GM12875 (cell line): ENCODE data around the gene PLCG1.

Experiments
- H3K4me3 ChIP-seq: one replicate; pipeline ENCODE4 v1.5.1; 2011; ENCODE audit warnings: low read depth, low read length, control low read depth
- TF ChIP-seq, protein P1 (sequence below): IDR thresholded peaks from 2 replicates; pipeline ENCODE4 v1.5.1; 2011; ENCODE audit warnings: low read depth, mild to moderate bottlenecking, control low read depth, inconsistent platforms, low read length, moderate library complexity, borderline replicate concordance; ENCODE audit not compliant: insufficient read depth

The PLCG1 gene

DNA sequence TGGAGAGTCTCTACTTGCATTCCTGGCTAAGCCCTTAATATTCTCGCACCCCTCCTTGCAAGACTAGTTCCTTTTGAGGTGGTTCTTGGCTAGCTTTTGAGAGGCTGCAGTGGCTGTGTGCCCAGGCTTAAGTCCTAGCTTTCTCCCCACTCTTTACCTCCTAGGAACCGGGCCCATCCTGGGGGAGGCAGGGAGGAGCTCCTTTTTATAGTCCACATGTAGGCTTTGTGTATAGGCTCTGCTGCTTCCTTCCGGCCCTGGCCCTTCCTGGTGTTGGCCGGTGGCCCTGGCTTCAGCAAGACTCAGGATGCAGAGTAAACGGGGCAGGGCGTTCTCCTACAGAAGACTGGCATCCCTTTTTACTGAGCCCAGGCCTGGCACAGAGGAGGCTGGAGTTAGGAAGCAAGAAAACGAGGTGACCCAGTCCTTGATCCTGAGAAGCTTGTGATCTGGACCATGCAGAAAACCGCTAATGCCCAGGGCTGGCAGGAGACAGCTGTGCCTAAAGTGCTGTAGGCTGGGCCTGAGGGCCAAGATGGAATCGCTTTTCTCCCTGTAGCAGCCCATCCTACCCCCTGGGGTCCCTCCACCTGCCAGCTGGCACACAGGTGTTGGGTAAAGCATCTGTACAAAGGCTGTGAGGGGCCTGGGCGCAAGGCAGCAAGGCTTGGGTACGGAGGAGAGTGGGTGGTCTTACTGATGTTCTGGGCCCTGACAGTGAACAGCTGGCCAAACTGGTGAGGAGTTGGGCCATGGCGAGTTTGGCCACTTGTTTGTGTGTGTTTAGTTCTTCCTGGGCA, 8.7 kb downstream of the PLCG1 start:
- no peak overlapping the region for H3K4me3 ChIP-seq
- TF ChIP-seq, protein P1, sequence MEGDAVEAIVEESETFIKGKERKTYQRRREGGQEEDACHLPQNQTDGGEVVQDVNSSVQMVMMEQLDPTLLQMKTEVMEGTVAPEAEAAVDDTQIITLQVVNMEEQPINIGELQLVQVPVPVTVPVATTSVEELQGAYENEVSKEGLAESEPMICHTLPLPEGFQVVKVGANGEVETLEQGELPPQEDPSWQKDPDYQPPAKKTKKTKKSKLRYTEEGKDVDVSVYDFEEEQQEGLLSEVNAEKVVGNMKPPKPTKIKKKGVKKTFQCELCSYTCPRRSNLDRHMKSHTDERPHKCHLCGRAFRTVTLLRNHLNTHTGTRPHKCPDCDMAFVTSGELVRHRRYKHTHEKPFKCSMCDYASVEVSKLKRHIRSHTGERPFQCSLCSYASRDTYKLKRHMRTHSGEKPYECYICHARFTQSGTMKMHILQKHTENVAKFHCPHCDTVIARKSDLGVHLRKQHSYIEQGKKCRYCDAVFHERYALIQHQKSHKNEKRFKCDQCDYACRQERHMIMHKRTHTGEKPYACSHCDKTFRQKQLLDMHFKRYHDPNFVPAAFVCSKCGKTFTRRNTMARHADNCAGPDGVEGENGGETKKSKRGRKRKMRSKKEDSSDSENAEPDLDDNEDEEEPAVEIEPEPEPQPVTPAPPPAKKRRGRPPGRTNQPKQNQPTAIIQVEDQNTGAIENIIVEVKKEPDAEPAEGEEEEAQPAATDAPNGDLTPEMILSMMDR: no peak

DNA sequence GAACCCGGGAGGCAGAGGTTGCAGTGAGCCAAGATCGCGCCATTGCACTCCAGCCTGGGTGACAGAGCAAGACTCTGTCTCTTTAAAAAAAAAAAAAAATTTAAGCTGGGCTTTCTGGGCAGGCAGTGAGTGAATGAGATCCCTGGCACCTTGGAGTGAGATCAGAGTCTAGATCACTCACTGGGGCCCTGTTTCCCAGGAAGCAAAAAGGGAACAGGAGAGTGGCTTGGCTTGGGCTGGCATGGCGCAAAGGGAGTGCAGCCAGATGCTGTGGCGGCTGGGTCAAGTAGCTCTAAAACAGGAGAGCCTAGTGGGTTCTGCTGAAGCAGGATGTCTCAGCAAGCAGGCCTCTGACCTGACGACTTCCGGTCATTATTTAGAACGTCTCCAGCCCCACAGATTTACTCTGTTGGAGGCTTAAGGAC, 10.4 kb downstream of the PLCG1 start:
- TF ChIP-seq, protein P1: no peak
- no peak overlapping the region for H3K4me3 ChIP-seq

DNA sequence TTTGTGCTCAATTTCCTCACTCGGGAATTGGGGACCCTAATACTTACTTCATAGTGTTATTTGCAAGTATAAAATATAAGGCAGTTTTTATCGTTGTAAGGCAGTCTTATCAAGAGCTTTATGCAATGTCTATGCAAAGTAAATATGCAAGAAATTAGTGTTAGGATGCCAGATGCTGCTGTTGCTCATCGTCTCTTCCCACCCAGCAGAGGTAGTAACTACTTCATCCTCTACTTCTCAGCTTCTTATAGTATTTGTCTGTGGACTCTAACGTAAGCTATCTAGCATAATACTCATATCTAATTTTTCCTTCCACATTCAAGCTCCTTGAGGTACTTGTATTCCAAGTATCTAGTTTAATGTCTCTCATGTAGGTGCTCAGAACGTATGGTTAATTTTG, 11.6 kb downstream of the PLCG1 start:
- TF ChIP-seq, protein P1: no peak
- no peak overlapping the region for H3K4me3 ChIP-seq

DNA sequence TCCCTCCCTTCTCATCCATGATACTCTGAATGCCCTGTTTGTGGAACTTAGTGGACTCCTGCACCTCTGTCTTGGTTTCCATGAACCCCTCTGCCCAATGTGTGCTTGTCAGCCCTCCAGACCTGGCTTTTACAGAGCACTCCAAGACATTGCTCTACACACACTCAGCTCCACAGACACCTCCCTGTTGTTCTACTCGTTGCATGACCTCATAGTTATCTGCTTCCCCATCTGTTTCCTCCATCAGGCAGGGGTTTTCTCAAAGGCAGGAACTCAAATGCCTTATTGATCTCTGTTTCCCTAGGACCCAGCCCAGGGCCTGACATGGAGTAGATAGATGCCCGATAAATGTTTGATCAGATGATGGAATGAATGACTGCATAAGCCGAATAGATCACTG, 13.3 kb downstream of the PLCG1 start:
- H3K4me3 ChIP-seq: no peak overlapping the region
- TF ChIP-seq, protein P1: no peak

GRCh38 chr20:41151134-41151869, 14.0 kb downstream of the PLCG1 start:
- TF ChIP-seq, protein P1: no peak

GRCh38 chr20:41152108-41152757, 14.9 kb downstream of the PLCG1 start:
- H3K4me3 ChIP-seq: no peak overlapping the region
- TF ChIP-seq, protein P1: no peak

More at GRCh38 chr20:41151134-41151869, 14.0 kb downstream of the PLCG1 start:
- no peak overlapping the region for H3K4me3 ChIP-seq
